IPS-NIHi7 (cell line): ENCODE data around the gene TIE1.

Experiments
- DNase-seq: peaks from one replicate; pipeline ENCODE4 v3.0.0; 2012; ENCODE audit warnings: mixed read lengths; ENCODE audit errors: extremely low spot score

Gene TIE1

DNA sequence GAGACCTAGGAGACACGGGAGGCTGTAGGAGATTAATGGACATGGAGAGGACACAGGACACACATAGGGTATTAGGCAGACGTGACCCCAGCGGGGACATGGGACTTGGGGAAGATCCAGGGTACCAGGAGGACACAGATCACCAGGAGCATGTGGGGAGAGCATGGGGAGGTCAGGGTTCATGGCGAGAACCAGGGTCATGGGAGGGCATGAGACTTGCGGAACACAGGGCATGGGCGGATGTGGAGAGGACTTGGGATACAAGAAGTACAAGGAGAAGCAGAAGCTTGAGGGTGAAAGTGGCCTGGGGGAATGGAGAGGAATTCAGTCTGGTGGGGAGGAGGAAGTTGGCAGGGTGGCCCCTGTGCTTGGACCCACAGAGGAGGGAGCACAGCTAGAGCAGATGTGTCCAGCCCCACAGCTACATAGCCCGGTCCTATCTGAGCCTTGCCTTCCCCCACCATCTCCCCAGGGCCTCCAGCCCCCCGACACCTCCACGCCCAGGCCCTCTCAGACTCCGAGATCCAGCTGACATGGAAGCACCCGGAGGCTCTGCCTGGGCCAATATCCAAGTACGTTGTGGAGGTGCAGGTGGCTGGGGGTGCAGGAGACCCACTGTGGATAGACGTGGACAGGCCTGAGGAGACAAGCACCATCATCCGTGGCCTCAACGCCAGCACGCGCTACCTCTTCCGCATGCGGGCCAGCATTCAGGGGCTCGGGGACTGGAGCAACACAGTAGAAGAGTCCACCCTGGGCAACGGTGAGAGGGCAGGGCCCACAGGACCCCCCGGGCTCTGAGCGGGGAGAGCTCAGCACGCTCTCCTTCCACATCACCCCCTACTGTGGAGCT, 12.1 kb downstream of the TIE1 start:
- DNase-seq: no peak

DNA sequence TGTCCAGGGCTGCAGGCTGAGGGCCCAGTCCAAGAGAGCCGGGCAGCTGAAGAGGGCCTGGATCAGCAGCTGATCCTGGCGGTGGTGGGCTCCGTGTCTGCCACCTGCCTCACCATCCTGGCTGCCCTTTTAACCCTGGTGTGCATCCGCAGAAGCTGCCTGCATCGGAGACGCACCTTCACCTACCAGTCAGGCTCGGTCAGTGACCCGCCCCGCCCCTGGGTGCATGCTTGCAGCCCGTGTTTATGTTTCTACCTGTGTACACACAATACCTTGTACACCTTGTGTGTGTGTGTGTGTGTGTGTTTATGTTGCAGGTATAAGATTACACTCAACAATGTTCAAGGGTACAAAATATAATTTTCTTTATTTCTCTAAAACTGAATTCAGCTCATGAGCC, 13.0 kb downstream of the TIE1 start:
- no peak for DNase-seq

DNA sequence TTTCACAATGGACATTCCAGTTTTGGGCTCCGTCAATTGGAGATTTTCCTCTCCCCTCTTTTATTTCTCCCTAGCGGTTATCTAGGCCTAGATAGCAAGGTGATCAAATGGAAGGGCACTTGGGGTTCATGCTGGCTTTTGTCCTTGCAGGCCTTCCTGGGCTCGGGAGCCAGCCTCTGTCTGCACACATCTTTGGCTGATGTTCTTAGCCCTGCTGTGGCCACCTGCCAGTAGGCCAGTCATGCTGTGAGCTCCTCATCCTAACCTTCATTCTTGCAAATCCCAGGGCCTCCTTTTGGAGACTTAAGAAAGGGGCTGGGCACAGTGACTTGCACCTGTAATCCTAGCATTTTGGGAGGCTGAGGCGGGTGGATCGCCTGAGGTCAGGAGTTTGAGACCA, 13.5 kb downstream of the TIE1 start:
- no peak for DNase-seq

DNA sequence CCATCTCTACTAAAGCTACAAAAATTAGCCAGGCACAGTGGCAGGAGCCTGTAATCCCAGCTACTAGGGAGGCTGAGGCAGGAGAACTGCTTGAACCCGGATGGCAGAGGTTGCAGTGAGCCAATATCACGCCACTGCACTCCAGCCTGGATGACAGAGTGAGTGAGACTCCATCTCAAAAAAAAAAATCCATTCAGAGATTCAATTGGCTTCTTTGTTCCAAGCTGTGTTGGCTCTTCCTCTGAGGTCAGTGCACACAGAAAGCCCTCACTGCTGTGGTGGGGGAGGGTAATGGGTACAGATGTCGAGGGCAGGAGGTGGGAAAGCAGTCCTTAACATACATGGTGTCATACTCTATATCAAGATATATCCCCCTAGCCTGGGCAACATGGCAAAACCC, 14.7 kb downstream of the TIE1 start:
- DNase-seq: no peak

DNA sequence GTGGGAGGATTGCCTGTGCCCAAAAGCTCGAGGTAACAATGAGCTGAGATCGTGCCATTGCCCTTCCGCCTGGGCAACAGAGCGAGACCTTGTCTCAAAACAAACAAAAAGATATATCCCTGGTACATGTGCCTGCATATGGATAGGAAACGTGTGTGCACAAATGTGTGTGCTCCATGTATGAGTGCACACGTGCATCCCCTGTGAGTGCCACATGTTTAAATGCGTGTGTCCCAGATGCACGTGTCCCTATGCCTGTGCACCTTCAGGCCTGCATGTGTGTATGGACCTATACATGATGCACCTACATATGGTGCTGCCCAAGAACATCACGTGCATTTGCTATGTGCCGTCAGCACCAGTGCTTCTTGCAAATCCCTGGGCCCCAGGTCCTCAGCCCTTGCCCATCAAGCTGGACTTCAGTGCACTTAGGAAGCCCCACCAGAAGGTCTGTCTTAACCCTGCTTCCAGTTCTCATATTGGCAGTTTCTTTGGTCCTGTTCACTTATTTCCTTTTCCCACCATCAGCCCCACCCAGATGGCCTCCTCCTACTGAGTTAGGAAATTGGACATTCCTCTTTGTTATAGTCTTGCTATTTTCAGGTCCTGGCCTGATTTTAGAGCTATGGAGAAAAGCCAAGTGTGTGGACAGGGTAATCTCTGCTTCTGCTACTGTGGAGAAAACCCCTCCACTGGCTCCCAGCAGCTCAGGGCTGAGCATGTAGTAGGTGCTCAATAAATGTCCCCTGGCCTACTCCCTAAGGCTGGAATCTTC, 15.4 kb downstream of the TIE1 start:
- DNase-seq: no peak

DNA sequence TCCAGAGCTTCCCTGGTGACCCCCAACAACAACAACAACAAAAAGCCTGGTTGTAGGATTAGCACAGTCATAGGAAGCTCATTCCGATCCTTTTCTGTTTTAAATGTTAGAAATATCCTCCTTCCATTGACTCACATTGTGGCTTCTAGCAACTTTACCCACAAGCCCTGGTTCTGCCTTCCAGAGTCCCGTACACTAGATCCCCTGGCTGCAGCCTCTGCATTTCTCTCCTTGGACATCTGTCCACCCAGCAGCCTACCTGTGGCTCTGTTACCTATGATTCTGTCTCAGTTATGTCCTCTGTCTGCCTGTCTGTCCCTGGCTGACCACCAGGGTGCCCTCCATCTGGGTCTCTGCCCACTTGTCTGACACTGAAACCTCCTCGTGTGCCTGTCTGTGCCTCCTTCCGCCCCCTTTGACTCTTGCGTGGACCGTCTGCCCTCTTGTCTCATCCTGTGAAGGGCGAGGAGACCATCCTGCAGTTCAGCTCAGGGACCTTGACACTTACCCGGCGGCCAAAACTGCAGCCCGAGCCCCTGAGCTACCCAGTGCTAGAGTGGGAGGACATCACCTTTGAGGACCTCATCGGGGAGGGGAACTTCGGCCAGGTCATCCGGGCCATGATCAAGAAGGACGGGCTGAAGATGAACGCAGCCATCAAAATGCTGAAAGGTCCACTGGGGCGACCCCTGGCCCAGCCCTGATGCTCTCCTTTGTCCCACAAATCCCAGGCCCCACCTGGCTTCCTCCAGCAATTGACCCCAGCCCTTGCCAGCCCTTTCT, 16.1 kb downstream of the TIE1 start:
- no peak for DNase-seq

DNA sequence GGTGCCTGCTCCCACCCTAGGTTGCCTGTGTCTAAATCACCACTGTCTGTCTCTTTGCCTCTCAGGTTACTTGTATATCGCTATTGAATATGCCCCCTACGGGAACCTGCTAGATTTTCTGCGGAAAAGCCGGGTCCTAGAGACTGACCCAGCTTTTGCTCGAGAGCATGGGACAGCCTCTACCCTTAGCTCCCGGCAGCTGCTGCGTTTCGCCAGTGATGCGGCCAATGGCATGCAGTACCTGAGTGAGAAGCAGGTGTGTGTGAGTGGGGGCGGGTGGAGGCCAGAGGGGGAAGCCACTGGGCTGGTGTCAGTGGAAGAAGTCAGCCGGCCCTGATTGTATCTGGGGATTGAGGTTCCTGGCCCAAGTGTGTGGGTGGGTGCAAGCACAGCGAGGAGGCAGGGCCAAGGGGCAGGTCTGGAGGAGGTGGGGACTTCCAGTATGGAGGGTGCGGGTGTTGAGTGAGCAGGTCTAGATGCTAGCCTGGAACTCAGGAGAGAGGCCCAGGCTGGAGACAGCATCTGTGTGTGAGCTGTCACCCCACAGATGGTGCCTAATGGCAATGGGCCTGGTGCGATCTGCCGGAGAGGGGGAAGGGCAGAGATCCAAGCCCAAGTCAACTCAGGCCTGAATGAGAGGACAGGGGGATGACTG, 17.2 kb downstream of the TIE1 start:
- DNase-seq: no peak

DNA sequence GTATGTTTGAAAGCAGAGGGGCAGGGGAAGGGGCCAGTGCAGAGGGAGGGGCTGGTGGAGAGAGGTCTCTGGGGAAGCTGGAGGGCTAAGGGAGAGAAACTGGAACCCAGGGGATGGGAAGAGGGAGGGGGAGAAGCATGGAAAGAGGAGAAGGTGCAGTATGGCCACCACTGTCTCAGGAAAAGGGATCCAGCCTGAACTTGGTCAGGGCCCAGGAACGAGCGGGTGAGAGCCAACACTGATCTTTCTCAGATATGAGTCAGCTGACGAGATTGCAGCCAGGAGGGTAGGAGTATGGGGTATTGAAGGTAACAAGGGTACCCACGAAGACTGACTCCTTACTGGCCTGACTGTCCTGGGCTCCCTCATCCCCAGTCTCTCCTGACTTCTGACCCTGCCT, 18.0 kb downstream of the TIE1 start:
- no peak for DNase-seq

DNA sequence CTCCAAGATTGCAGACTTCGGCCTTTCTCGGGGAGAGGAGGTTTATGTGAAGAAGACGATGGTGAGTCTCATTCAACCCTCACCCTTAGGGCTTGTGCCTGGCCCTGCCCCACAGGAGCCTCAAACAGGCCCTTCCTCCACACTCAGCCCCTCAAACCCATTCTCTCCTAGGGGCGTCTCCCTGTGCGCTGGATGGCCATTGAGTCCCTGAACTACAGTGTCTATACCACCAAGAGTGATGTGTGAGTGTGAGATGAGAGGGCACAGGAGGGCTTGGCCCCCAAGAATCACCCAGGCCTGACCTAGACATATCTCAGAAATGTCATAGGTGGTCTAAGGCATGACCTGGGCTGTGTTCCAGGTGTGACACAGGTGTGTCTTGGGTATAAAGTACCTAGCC, 18.5 kb downstream of the TIE1 start:
- DNase-seq: no peak

DNA sequence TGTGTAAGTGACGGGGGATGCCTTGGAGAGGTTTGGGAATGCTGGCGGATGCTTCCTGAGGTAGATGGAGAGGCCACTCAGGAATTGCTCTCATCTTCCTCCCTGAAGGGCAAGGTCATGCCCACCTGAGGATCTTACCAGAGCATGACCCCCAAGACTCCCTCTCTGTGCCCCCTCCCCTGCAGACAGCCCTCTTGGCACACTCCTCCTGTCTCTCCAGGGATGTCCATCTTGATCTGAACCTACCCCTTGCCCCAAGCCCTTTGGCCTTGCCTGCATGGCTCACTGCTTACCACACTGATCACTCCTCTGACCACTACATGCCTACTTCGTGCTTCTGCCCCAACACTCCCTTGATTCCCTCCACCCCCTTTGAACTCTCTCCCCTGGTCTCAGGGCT, 19.0 kb downstream of the TIE1 start:
- no peak for DNase-seq

DNA sequence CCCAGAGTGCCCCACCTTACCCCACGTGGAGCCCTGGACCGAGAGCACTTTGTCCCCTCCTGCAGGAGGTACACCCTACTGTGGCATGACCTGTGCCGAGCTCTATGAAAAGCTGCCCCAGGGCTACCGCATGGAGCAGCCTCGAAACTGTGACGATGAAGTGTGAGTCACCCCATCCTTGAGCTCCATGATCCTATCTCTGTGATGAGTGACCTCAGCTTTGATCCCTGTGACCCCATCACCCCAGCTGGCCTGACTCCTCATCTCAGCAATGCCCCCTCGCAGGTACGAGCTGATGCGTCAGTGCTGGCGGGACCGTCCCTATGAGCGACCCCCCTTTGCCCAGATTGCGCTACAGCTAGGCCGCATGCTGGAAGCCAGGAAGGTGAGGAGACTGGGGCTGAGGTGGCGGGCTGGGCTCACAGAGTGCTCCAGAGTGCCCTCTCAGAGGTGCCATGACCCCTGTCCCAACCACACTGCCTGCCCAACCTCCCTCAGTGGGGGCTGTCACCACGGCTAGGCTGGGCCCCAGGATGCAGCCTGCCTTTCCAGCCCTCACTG, 20.6 kb downstream of the TIE1 start:
- no peak for DNase-seq

DNA sequence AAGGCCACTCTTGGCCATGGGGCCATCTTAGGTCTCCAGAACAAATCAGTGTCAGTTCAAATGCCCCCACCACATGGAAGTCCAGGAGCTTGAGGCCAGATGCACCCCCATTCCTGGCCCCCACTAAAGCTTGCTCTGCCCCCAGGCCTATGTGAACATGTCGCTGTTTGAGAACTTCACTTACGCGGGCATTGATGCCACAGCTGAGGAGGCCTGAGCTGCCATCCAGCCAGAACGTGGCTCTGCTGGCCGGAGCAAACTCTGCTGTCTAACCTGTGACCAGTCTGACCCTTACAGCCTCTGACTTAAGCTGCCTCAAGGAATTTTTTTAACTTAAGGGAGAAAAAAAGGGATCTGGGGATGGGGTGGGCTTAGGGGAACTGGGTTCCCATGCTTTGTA, 21.7 kb downstream of the TIE1 start:
- no peak for DNase-seq

DNA sequence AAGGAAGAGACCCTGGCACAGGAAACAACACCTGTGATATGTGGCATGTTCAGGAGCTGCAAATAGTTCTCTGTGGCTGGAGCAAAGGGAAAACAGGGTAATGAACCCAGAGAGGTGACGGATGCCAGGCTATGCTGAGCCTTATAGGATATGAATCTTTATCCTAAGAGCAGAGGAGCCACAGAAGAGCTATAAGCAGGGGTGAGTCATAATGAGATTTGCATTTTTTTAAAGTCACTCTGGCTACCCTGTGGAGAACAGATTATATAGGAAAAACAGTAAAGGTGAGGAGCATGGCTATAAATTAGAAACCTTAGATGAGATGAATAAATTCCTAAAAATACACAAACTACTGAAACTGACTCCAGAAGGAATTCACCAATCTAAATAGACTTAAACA, 24.0 kb downstream of the TIE1 start:
- no peak for DNase-seq

DNA sequence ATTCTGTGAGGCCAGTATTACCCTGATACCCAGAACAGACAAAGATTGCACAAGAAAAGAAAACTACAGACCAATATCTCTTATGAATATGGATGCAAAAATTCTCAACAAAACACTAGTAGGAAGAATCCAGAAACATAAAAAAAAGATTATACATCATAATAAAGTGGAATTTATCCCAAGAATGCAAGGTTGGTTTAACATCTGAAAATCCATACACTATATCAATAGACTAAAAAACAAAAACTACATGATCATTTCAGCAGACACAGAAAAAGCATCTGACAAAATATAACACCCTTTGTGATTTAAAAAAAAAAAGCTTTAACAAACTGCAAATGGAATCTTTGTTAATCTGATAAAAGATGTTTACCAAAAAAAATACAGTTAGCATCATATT, 24.6 kb downstream of the TIE1 start:
- DNase-seq: no peak

DNA sequence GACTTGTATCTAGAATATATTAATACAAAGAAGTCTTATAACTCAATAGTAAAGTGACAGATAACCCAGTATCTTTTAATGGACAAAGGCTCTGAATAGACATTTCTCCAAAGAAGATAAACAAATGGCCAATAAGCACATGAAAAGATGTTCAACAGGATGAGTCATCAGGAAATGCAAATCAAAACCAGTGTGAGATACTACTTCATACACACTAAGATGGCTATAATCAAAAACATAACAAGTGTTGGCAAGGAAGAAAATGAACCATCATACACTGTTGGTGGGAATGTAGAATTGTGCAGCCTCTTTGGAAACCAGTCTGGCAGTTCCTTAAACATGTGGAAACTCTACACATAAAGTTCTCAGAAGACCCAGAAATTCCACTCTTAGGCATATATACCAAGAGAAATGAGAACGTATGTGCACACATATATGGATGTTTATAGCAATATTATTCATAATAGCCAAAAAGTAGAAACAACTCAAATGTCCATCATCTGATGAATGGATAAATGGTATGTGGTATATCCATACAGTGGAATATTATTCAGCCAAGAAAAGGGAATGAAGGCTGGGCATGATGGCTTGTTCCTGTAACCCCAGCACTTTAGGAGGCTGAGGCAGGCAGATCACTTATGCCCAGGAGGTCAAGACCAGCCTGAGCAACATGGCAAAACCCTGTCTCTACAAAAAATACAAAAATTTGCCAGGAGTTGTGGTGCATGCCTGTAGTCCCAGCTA, 26.9 kb downstream of the TIE1 start:
- no peak for DNase-seq

DNA sequence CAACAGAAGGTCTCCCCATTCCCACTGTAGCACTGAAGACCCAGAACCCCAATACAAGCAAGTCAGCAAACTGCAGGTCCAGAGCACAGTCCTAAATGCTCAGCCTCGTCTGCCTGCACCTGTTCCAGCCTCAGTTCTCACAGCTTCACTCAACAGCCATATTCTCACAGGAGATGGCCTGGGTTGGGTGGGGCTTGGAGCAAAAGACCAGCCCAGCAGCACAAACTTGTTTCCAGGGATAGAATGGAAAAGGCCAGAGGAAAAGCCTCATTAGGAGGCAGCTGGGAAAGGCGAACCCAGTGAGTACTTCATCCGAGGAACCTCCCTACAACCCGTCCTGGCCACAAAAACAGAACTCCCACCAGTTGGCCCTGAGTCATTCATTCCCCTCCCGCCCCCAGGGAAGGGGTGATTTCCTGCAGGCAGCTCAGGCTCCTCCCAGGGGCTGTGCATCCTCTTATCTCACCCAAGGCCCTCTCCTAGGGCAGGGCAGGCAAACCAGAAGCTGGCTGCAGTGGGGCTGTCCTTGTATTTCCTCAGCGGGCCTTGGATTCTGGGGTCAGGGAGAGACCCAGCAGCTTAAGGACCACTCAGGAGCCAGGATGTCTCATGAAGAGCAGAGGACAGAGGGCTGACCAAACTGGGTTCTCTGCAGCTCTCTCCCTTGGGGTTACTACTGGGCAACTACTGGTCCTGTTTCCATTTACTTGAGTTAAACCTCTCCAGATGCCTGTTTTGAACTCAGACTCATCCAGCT, 29.4 kb downstream of the TIE1 start:
- DNase-seq: peak; percentile 87

DNA sequence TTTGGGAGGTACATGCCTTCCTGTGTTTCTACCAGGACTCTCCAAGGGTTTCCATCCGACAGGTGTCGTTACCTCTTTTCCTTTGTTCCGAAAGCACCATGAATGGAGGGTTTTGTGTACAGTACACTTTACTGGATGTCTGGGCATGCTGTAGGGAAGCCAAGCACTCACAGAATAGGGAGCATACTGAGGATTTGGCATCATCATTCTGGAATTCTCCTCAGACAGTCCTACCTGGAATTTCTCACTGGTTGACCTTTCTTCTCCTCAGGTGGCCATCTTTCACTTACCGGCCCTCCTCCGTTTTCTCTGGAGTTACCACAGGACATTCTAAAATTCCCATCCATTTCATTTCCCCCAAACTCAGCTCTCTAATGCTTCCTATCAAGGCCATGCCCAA, 30.9 kb downstream of the TIE1 start:
- no peak for DNase-seq

DNA sequence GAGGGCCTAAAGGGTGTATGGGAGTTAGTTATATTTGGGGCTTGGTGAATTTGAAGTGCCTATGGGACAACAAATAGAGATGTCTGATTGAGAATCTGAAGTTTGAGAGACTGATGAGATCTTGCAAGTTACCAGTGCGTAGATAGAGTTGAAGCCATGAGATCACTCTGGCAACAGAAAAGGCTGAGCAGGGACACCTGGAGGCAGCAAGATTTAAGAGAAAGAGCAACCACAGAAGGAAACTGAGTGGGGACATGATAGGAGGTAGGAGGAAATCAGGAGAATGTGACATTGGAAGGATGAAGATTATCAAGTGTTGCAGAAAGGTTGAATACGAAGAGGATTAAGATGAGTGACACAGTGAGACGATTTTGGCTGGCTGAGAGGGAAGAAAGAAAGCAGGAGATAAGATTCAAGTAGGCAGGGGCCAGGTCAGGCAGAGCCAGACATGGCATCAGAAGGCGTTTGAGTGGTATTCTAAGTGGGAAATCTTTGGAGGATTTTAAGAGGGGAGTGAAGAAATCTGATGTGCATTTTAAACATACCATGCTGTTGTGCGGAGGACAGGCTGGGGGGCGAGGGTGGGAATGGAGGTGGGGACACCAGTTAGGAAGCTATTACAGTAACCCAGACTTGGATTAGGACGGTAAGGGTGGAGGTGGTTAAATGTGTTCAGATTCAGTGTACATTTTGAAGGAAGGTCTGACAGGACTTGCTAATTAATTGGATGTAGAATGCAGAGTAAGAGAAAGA, 33.8 kb downstream of the TIE1 start:
- no peak for DNase-seq

DNA sequence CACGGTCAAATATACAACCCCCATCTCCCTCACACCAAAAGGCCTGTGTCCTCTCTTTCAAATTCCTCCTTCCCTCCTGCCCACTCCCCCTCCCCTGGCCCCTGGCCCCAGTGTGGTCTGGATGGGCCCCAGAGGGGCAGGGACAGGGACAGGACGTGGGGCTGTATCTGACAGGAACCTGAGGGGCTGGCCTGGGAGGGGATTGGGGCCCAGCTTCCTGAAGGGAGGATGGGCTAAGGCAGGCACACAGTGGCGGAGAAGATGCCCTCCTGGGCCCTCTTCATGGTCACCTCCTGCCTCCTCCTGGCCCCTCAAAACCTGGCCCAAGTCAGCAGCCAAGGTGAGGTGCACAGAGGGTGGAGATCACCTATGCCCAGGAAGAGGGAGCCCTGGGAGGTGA, 36.8 kb downstream of the TIE1 start, which contains the start of gene MPL:
Gene MPL, plus strand, starts transcription at position 231 of the 400 bp plus-strand sequence. Its CDS starts 31 bp downstream, at position 262.
- no peak for DNase-seq
